Measurements from ENCODE around the gene DHPS. TPM values are rescaled to one million over a fixed set of nuclear protein-coding genes. Genes with fewer than 3 reads are reported as not detected.

DHPS gene
- total RNA-seq, 1 donor from 2014 or later: 106 TPM

DNA sequence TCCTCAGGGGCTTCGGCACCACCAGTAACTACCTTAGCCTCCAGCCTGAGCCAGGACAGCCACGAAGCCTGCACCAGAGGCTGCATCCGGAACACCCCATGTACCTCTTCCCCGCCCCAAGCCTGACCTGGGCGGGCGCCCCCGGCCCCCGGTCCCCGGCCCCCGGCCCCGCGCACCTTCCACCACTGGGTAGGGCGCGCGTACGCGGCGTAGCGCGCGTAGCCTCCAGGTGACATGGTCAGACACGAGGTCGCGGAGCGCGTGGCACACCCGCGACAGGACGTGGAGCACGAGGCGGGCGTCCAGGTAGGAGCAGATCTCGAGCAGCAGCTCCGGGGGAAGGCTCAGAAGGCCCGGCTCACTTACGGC is 14.3 kb upstream of the DHPS start:
- H3K27ac Mint-ChIP-seq: peak overlapping the region; percentile 96
- TF ChIP-seq CTCF (IDR thresholded peaks at IDR 0.05; ENCODE audit: unreplicated experiment): no peak
- DNase-seq (ENCODE audit: low spot score, unreplicated experiment): no peak
- H3K9me3 Mint-ChIP-seq (ENCODE audit: low read depth): no peaks in the 10 kb centered on the region
- H3K36me3 Mint-ChIP-seq (ENCODE audit: insufficient read depth): peaks cover 4% of the 10 kb centered on the region
- H3K4me3 Mint-ChIP-seq (ENCODE audit: low read depth): peak overlapping the region; percentile 86
- H3K27me3 Mint-ChIP-seq: no peaks in the 10 kb centered on the region
- H3K4me1 Mint-ChIP-seq (ENCODE audit: low read depth): peaks cover 2% of the 10 kb centered on the region

- H3K27ac Mint-ChIP-seq: no peak overlapping the region
- TF ChIP-seq CTCF (IDR thresholded peaks at IDR 0.05; ENCODE audit: unreplicated experiment): no peak
- peaks cover 2% of the 10 kb centered on the region for H3K4me1 Mint-ChIP-seq (ENCODE audit: low read depth)
Observed at GRCh38 chr19:12695514-12695913, 13.8 kb upstream of the DHPS start.

DNA sequence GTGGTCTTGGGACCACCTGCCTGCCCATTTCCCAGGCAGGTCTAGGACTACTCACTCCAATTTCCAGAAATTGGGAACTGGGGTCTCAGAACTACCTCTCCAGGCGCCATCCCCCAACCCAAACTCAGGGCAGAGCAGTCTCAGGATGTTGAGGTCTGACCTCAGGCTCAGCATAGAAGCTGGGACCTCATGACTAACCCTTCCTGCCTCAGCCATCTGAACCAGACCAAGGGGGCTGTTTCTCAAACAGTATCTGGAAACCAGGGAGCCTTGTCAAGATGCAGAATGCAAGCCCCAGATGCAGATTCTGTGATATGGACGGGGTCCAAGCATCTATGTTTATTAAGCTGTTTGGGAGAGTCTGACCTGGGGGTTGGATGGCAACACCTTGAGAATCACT is 13.4 kb upstream of the DHPS start:
- no peak for TF ChIP-seq CTCF (IDR thresholded peaks at IDR 0.05; ENCODE audit: unreplicated experiment)
- Mint-ChIP-seq H3K27me3 (no peaks in the 10 kb centered on the region), H3K27ac (no peak overlapping the region), H3K4me1 (ENCODE audit: low read depth) (peaks cover 2% of the 10 kb centered on the region), H3K36me3 (ENCODE audit: insufficient read depth) (peaks cover 4% of the 10 kb centered on the region), H3K9me3 (ENCODE audit: low read depth) (no peaks in the 10 kb centered on the region), H3K4me3 (ENCODE audit: low read depth) (peak overlapping the region; percentile 44)
- no peak for DNase-seq (ENCODE audit: low spot score, unreplicated experiment)

More at GRCh38 chr19:12695514-12695913, 13.8 kb upstream of the DHPS start:
- Mint-ChIP-seq H3K4me3 (ENCODE audit: low read depth) (peak overlapping the region; percentile 86), H3K27me3 (no peaks in the 10 kb centered on the region), H3K36me3 (ENCODE audit: insufficient read depth) (peaks cover 4% of the 10 kb centered on the region), H3K9me3 (ENCODE audit: low read depth) (no peaks in the 10 kb centered on the region)
- no peak for DNase-seq (ENCODE audit: low spot score, unreplicated experiment)

DNA sequence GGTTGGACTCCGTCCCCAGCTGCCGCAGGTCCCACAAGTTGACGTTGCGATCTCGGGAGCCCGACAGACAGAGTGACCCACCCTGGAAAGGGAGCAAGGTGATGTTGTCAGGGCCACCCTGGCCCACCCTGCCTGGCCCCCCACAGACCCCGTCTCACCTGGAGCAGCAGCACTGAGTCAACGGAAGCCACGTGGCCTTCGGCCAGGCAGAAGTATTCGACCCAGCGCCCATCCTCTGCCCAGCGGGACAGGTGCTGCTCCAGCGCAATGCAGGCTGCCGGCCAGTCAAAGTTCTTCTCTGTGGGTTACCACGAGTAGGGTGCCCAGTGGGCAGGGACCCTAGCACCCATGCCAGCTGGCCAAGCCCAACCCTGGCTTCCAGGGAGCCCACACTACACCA is 13.0 kb upstream of the DHPS start:
- Mint-ChIP-seq H3K27ac (no peak overlapping the region), H3K4me3 (ENCODE audit: low read depth) (peak overlapping the region; percentile 44), H3K27me3 (no peaks in the 10 kb centered on the region), H3K9me3 (ENCODE audit: low read depth) (no peaks in the 10 kb centered on the region), H3K36me3 (ENCODE audit: insufficient read depth) (peaks cover 4% of the 10 kb centered on the region), H3K4me1 (ENCODE audit: low read depth) (peaks cover 2% of the 10 kb centered on the region)
- no peak for DNase-seq (ENCODE audit: low spot score, unreplicated experiment)
- TF ChIP-seq CTCF (IDR thresholded peaks at IDR 0.05; ENCODE audit: unreplicated experiment): no peak

DNA sequence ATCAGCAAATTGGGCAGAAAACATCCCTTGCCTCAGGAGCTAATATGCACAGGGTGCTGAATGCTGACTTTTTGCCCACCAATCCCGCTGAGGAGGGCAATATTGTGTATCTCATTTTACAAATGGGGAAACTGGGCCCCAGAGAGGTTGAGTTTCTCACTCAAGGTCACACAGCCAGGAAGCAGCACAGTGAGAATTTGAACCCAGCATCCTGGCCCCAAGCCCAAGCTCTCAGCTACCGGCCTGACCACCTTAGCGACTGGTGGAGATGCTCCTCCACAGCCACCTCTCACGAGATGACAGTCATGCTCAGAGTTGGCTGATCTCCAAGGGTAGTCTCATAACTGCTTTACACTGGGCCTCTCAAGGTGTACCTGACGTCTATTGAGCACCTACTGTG is 11.3 kb upstream of the DHPS start:
- Mint-ChIP-seq H3K27ac (no peak overlapping the region), H3K27me3 (no peaks in the 10 kb centered on the region), H3K4me3 (ENCODE audit: low read depth) (no peak overlapping the region), H3K36me3 (ENCODE audit: insufficient read depth) (no peaks in the 10 kb centered on the region), H3K4me1 (ENCODE audit: low read depth) (peaks cover 2% of the 10 kb centered on the region), H3K9me3 (ENCODE audit: low read depth) (no peaks in the 10 kb centered on the region)
- DNase-seq (ENCODE audit: low spot score, unreplicated experiment): no peak
- no peak for TF ChIP-seq CTCF (IDR thresholded peaks at IDR 0.05; ENCODE audit: unreplicated experiment)

Data from progenitor cell of endocrine pancreas (in vitro differentiated cells).